ENCODE data around the gene ZNF273. TPM values are rescaled to one million over a fixed set of nuclear protein-coding genes. Genes with fewer than 3 reads are reported as not detected.

The ZNF273 gene
- total RNA-seq, 5 donors from 2014 or later (not counting 1 experiment from before 2014, with no cell fraction given): 5.9 to 9.0 (median 7.4) TPM

GRCh38 chr7:64875658-64876406, 27.2 kb upstream of the ZNF273 start:
- Histone ChIP-seq H3K4me1 (ENCODE audit: control insufficient read depth in 1 of 2, extremely low read depth in 1 of 2, insufficient read depth in 2 of 2, low read length in 2 of 2) (peaks cover 0 to 12% of the 10 kb centered on the region in 2 experiments), H3K4me3 (ENCODE audit: control insufficient read depth in 1 of 2, extremely low read depth in 1 of 2, low read length in 1 of 2) (no peak overlapping the region), H3K9me3 (no peaks in the 10 kb centered on the region), H3K27me3 (replicated peaks in 1 of 2; ENCODE audit: control insufficient read depth in 2 of 2, extremely low read depth in 1 of 2, insufficient read depth in 2 of 2, low read length in 1 of 2) (peaks cover 0 to 66% of the 10 kb centered on the region in 2 experiments), H3K36me3 (ENCODE audit: control insufficient read depth in 2 of 2, extremely low read depth in 1 of 2, insufficient read depth in 1 of 2, low read length in 1 of 2) (no peaks in the 10 kb centered on the region), H3K27ac (ENCODE audit: low read length) (no peak overlapping the region)
- H3K4me3 Mint-ChIP-seq: no peak overlapping the region
- ATAC-seq (replicated peaks in 1 of 4) (no peak), DNase-seq (peak in 1 of 35 experiments; percentile 4)
- WGBS (ENCODE audit: insufficient coverage): 92% methylated on average over 18 of the region's 23 CpGs
- ChIA-PET POLR2A (no interaction called here), CTCF (no interaction called here)
- peaks cover 0 to under 1% (median 0%) of the 10 kb centered on the region in 3 donors for H3K9me3 Mint-ChIP-seq
- peaks cover 8 to 11% (median 8%) of the 10 kb centered on the region in 3 donors for H3K4me1 Mint-ChIP-seq
- no peak overlapping the region for H3K27ac Mint-ChIP-seq
- H3K27me3 Mint-ChIP-seq: peaks cover 13 to 33% of the 10 kb centered on the region in 2 donors
- H3K36me3 Mint-ChIP-seq: no peaks in the 10 kb centered on the region

- peaks cover 8 to 11% (median 8%) of the 10 kb centered on the region in 3 donors for H3K4me1 Mint-ChIP-seq
- ChIA-PET POLR2A (no interaction called here), CTCF (no interaction called here)
- H3K4me3 ChIP-seq (ENCODE audit: control insufficient read depth in 1 of 2, extremely low read depth in 1 of 2, low read length in 1 of 2): peak overlapping the region; percentile 38 to 56
- no peaks in the 10 kb centered on the region for H3K36me3 ChIP-seq (ENCODE audit: control insufficient read depth in 2 of 2, extremely low read depth in 1 of 2, insufficient read depth in 1 of 2, low read length in 1 of 2)
- H3K9me3 ChIP-seq: no peaks in the 10 kb centered on the region
- H3K36me3 Mint-ChIP-seq: no peaks in the 10 kb centered on the region
- 26% methylated on average over 38 of the region's 39 CpGs for WGBS (ENCODE audit: insufficient coverage)
- peaks cover 19 to 39% of the 10 kb centered on the region in 2 donors for H3K27me3 Mint-ChIP-seq
- H3K27ac Mint-ChIP-seq: peak overlapping the region in 1 of 2 donors; percentile 7
- ATAC-seq (replicated peaks in 1 of 4) (peak; percentile 86 to 95 (median 88)), DNase-seq (peak; percentile 32 to 78 (median 64))
- peaks cover 0 to 14% of the 10 kb centered on the region in 2 experiments for H3K4me1 ChIP-seq (ENCODE audit: control insufficient read depth in 1 of 2, extremely low read depth in 1 of 2, insufficient read depth in 2 of 2, low read length in 2 of 2)
- peaks cover 0 to 72% of the 10 kb centered on the region in 2 experiments for H3K27me3 ChIP-seq (replicated peaks in 1 of 2; ENCODE audit: control insufficient read depth in 2 of 2, extremely low read depth in 1 of 2, insufficient read depth in 2 of 2, low read length in 1 of 2)
- peak overlapping the region; percentile 66 to 77 (median 69) for H3K4me3 Mint-ChIP-seq
- no peak overlapping the region for H3K27ac ChIP-seq (ENCODE audit: low read length)
- H3K9me3 Mint-ChIP-seq: no peaks in the 10 kb centered on the region
Observed at GRCh38 chr7:64876792-64877713, 26.0 kb upstream of the ZNF273 start.

- no peaks in the 10 kb centered on the region for H3K9me3 ChIP-seq
- peak in 2 of 35 experiments; percentile 5 to 18 for DNase-seq
- CTCF ChIA-PET: no interaction called here
Observed at GRCh38 chr7:64877714-64878610, 25.1 kb upstream of the ZNF273 start.

GRCh38 chr7:64878684-64879083, 24.4 kb upstream of the ZNF273 start:
- DNase-seq (no peak), ATAC-seq (replicated peaks in 1 of 4) (no peak)
- Histone ChIP-seq H3K27me3 (replicated peaks in 1 of 2; ENCODE audit: control insufficient read depth in 2 of 2, extremely low read depth in 1 of 2, insufficient read depth in 2 of 2, low read length in 1 of 2) (peaks cover 0 to 78% of the 10 kb centered on the region in 2 experiments), H3K27ac (ENCODE audit: low read length) (no peak overlapping the region), H3K9me3 (no peaks in the 10 kb centered on the region), H3K4me1 (ENCODE audit: control insufficient read depth in 1 of 2, extremely low read depth in 1 of 2, insufficient read depth in 2 of 2, low read length in 2 of 2) (peaks cover 0 to 25% of the 10 kb centered on the region in 2 experiments), H3K36me3 (ENCODE audit: control insufficient read depth in 2 of 2, extremely low read depth in 1 of 2, insufficient read depth in 1 of 2, low read length in 1 of 2) (no peaks in the 10 kb centered on the region), H3K4me3 (ENCODE audit: control insufficient read depth in 1 of 2, extremely low read depth in 1 of 2, low read length in 1 of 2) (no peak overlapping the region)
- Mint-ChIP-seq H3K9me3 (no peaks in the 10 kb centered on the region), H3K27me3 (peaks cover 34 to 53% of the 10 kb centered on the region in 2 donors), H3K36me3 (no peaks in the 10 kb centered on the region), H3K4me1 (peaks cover 14 to 19% (median 17%) of the 10 kb centered on the region in 3 donors), H3K27ac (peak overlapping the region in 1 of 2 donors; percentile 3), H3K4me3 (peak overlapping the region in 1 of 3 donors; percentile 46)
- ChIA-PET POLR2A (no interaction called here), CTCF (no interaction called here)
- 83% methylated on average over 5 of the region's 5 CpGs for WGBS (ENCODE audit: insufficient coverage)

More at GRCh38 chr7:64877714-64878610, 25.1 kb upstream of the ZNF273 start:
- ATAC-seq (replicated peaks in 1 of 4): peak; percentile 15 to 53 (median 20)
- H3K4me3 ChIP-seq (ENCODE audit: control insufficient read depth in 1 of 2, extremely low read depth in 1 of 2, low read length in 1 of 2): peak overlapping the region; percentile 38 to 56
- H3K4me3 Mint-ChIP-seq: peak overlapping the region; percentile 66 to 77 (median 69)
- H3K27ac ChIP-seq (ENCODE audit: low read length): no peak overlapping the region
- H3K27me3 Mint-ChIP-seq: peaks cover 27 to 46% of the 10 kb centered on the region in 2 donors
- no peaks in the 10 kb centered on the region for H3K36me3 Mint-ChIP-seq
- H3K9me3 Mint-ChIP-seq: no peaks in the 10 kb centered on the region
- 58% methylated on average over 25 of the region's 34 CpGs for WGBS (ENCODE audit: insufficient coverage)
- peaks cover 0 to 76% of the 10 kb centered on the region in 2 experiments for H3K27me3 ChIP-seq (replicated peaks in 1 of 2; ENCODE audit: control insufficient read depth in 2 of 2, extremely low read depth in 1 of 2, insufficient read depth in 2 of 2, low read length in 1 of 2)
- H3K4me1 ChIP-seq (ENCODE audit: control insufficient read depth in 1 of 2, extremely low read depth in 1 of 2, insufficient read depth in 2 of 2, low read length in 2 of 2): peaks cover 0 to 23% of the 10 kb centered on the region in 2 experiments
- peaks cover 14 to 17% (median 14%) of the 10 kb centered on the region in 3 donors for H3K4me1 Mint-ChIP-seq
- no peaks in the 10 kb centered on the region for H3K36me3 ChIP-seq (ENCODE audit: control insufficient read depth in 2 of 2, extremely low read depth in 1 of 2, insufficient read depth in 1 of 2, low read length in 1 of 2)
- no peak overlapping the region for H3K27ac Mint-ChIP-seq
- POLR2A ChIA-PET: no interaction called here

- Mint-ChIP-seq H3K27ac (no peak overlapping the region), H3K27me3 (peaks cover 39 to 58% of the 10 kb centered on the region in 2 donors), H3K4me3 (peak overlapping the region in 1 of 3 donors; percentile 46), H3K36me3 (no peaks in the 10 kb centered on the region), H3K4me1 (peaks cover 14 to 19% (median 17%) of the 10 kb centered on the region in 3 donors), H3K9me3 (no peaks in the 10 kb centered on the region)
- no peak overlapping the region for H3K4me3 ChIP-seq (ENCODE audit: control insufficient read depth in 1 of 2, extremely low read depth in 1 of 2, low read length in 1 of 2)
- H3K27me3 ChIP-seq (replicated peaks in 1 of 2; ENCODE audit: control insufficient read depth in 2 of 2, extremely low read depth in 1 of 2, insufficient read depth in 2 of 2, low read length in 1 of 2): peaks cover 0 to 81% of the 10 kb centered on the region in 2 experiments
- WGBS (ENCODE audit: insufficient coverage): 57% methylated on average over 9 of the region's 9 CpGs
- no peak for ATAC-seq (replicated peaks in 1 of 4)
- no peaks in the 10 kb centered on the region for H3K36me3 ChIP-seq (ENCODE audit: control insufficient read depth in 2 of 2, extremely low read depth in 1 of 2, insufficient read depth in 1 of 2, low read length in 1 of 2)
- ChIA-PET POLR2A (no interaction called here), CTCF (no interaction called here)
- peak in 1 of 35 experiments; percentile 1 for DNase-seq
- H3K27ac ChIP-seq (ENCODE audit: low read length): no peak overlapping the region
- H3K4me1 ChIP-seq (ENCODE audit: control insufficient read depth in 1 of 2, extremely low read depth in 1 of 2, insufficient read depth in 2 of 2, low read length in 2 of 2): peaks cover 0 to 25% of the 10 kb centered on the region in 2 experiments
- H3K9me3 ChIP-seq: no peaks in the 10 kb centered on the region
Observed at GRCh38 chr7:64879086-64879730, 23.9 kb upstream of the ZNF273 start.

Measured in T-cell (primary cell).